Gastrocnemius medialis (tissue), 4 donors: ENCODE measurements around the gene KDM3B. TPM values are rescaled to one million over a fixed set of nuclear protein-coding genes. Genes with fewer than 3 reads are reported as not detected.

ENCODE experiments used
- ATAC-seq, 2 donors: fragments of 150-250 bp; one replicate each; pipeline ENCODE4 v1.9.1; 2016
- DNase-seq, 2 donors: peaks; one replicate each; pipeline ENCODE4 v3.0.0-alpha.2; 2019
- H3K27ac ChIP-seq, 4 donors: fragments of 200-600 bp; sonication (generic); 1 replicate in 1 of 4; 2 replicates in 3 of 4; pipeline ENCODE4 v1.5.1; 2016 to 2018; ENCODE audit warnings: mild to moderate bottlenecking in 2 of 4, moderate library complexity in 1 of 4
- H3K27me3 ChIP-seq, 3 donors: fragments of 200-600 bp; sonication (generic) in 2 of 3; 1 replicate in 1 of 3; 2 replicates in 2 of 3; pipeline versions ENCODE4 v1.5.1 to v1.6.0; 2016 to 2019; ENCODE audit warnings: mild to moderate bottlenecking in 1 of 3, moderate library complexity in 1 of 3
- H3K36me3 ChIP-seq, 2 donors: fragments of 200-600 bp; sonication (generic) in 1 of 2; one replicate each; pipeline ENCODE4 v1.5.1; 2017 to 2018
- H3K4me1 ChIP-seq, 2 donors: fragments of 200-600 bp; sonication (generic) in 1 of 2; one replicate each; pipeline ENCODE4 v1.5.1; 2016 to 2017; ENCODE audit warnings: mild to moderate bottlenecking in 2 of 2
- H3K4me3 ChIP-seq, 4 donors: fragments of 200-600 bp; sonication (generic) in 3 of 4; 1 replicate in 1 of 4; 2 replicates in 3 of 4; pipeline ENCODE4 v1.5.1; 2016 to 2019; ENCODE audit warnings: mild to moderate bottlenecking in 2 of 4
- H3K9me3 ChIP-seq, 3 donors: fragments of 200-600 bp; sonication (generic) in 2 of 3; 1 replicate in 1 of 3; 2 replicates in 2 of 3; pipeline ENCODE4 v1.5.1; 2016 to 2019
- POLR2A ChIP-seq, 2 donors: fragments of 450-650 bp; IDR thresholded peaks; one replicate each; pipeline ENCODE4 v1.6.1; 2017; ENCODE audit warnings: antibody characterized with exemption in 2 of 2, mild to moderate bottlenecking in 2 of 2, moderate library complexity in 2 of 2
- in situ Hi-C, 4 donors: fragments of 200-750 bp; cut with MboI; loops; one replicate each; pipeline versions ENCODE4 v1.15.0 to v1.8.0; 2017; ENCODE audit warnings: low sequenced_read_pairs in 4 of 4
- intact Hi-C: fragments of 100-400 bp; cut with DNase I; formaldehyde crosslinking; loops from one replicate; pipeline ENCODE4 v1.15.1; 2023; ENCODE audit warnings: low total_unique reads
- total RNA-seq, 4 donors: library from RNA; depleted of rRNA; stranded (reverse); fragments of >200 nt; gene quantifications; one replicate each; pipeline versions ENCODE4 v1.1.0 to v1.2.3, GENCODE V29; 2016
- TF ChIP-seq, protein P1 (sequence below), 5 experiments: fragments of 450-650 bp in 3 of 5; fragments of 200-600 bp in 2 of 5; sonication (generic) in 2 of 5; IDR thresholded peaks in 4 of 5; conservative IDR thresholded peaks in 1 of 5; 1 replicate in 4 of 5; 2 replicates in 1 of 5; pipeline ENCODE4 v1.5.1; 2016 to 2019; ENCODE audit warnings: antibody characterized with exemption in 5 of 5, mild to moderate bottlenecking in 3 of 5, moderate library complexity in 3 of 5

Gene KDM3B
- total RNA-seq, 4 donors from 2014 or later: 49.4 to 100 (median 74.2) TPM

DNA sequence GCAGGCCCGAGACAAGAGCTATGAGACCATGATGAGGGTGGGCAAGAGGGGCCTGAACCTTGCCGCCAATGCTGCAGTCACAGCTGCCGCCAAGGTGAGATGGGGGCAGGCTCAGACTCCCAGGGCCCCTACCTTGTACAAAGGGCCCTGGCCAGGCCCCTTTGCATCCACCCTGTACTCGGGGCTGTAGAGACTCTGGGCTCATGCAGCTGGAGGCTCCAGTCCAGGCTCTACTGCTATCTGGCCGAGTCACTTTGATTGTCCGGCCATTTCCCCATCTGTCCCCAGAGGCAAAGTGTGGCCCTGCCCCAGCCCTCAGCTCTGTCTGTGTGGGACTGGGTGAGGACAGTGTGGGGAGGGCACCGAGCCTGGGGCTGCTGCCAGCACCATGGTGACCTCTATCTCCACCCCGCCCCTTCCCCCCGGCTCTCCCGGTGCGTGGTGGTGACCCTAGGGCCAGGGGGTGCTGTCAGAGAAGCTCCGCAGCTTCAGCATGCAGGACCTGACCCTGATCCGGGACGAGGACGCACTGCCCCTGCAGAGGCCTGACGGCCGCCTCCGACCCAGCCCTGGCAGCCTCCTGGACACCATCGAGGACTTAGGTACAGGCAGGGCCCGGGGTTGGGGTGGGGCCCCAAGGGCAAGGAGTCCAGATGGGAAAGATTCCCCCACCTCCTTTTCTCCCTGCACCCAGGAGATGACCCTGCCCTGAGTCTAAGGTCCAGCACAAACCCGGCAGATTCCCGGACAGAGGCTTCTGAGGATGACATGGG lies 92.5 kb downstream of the KDM3B start:
- in situ Hi-C loops (loop anchor here in 2 of 4 donors (5.0 to 10.0 kb wide), 2 partner anchors 57 to 60 kb away; no protein-coding TSS in a partner anchor), intact Hi-C loops (no loop called here)
- H3K9me3 ChIP-seq: no peaks in the 10 kb centered on the region
- no peak overlapping the region for H3K4me3 ChIP-seq
- ATAC-seq (no peak), DNase-seq (no peak)
- H3K27ac ChIP-seq: no peak overlapping the region
- peaks cover 0 to 5% of the 10 kb centered on the region in 2 donors for H3K4me1 ChIP-seq
- H3K36me3 ChIP-seq: no peaks in the 10 kb centered on the region
- no peaks in the 10 kb centered on the region for H3K27me3 ChIP-seq
- no peak for TF ChIP-seq POLR2A (IDR thresholded peaks at IDR 0.05)
- TF ChIP-seq, protein P1, sequence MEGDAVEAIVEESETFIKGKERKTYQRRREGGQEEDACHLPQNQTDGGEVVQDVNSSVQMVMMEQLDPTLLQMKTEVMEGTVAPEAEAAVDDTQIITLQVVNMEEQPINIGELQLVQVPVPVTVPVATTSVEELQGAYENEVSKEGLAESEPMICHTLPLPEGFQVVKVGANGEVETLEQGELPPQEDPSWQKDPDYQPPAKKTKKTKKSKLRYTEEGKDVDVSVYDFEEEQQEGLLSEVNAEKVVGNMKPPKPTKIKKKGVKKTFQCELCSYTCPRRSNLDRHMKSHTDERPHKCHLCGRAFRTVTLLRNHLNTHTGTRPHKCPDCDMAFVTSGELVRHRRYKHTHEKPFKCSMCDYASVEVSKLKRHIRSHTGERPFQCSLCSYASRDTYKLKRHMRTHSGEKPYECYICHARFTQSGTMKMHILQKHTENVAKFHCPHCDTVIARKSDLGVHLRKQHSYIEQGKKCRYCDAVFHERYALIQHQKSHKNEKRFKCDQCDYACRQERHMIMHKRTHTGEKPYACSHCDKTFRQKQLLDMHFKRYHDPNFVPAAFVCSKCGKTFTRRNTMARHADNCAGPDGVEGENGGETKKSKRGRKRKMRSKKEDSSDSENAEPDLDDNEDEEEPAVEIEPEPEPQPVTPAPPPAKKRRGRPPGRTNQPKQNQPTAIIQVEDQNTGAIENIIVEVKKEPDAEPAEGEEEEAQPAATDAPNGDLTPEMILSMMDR (IDR thresholded peaks at IDR 0.05 in 4 of 5, conservative IDR thresholded peaks at IDR 0.05 in 1 of 5): no peak

DNA sequence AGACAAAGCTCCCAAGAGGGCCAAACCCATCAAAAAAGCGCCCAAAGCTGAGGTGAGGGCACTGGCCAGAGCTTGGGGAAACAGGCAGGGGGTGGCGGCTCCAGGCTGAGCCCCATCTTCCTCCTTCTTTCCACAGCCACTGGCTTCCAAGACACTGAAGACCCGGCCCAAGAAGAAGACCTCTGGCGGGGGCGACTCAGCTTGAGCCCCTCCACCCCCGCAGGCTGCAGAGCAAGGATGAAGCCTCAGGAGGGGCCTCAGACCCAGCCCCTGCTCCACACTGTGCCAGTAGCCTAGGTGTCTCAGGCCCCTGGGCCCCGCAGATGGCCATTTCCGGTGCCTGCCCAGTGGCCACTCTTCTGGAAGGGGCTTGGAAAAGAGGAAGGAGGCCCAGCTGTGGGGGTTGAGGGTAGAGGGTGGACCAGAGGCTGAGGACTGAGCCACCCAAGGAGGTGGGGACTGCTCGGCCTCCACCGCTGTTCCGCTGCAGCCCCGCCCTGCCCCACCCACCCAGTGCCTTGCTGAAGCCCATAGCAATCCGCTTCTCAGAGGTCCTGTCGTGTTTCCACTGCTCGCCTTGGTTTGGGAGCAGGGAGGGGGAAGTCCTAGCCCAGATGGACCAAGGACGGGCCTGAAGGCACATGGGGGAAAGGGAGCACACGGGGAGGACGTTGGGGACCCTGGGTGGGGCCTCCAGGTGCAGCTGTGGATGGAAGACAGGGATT lies 93.2 kb downstream of the KDM3B start:
- TF ChIP-seq POLR2A (IDR thresholded peaks at IDR 0.05): no peak
- TF ChIP-seq, protein P1 (IDR thresholded peaks at IDR 0.05 in 4 of 5, conservative IDR thresholded peaks at IDR 0.05 in 1 of 5): no peak
- H3K36me3 ChIP-seq: no peaks in the 10 kb centered on the region
- in situ Hi-C loops: loop anchor here in 2 of 4 donors (5.0 to 10.0 kb wide), 2 partner anchors 57 to 59 kb away; no protein-coding TSS in a partner anchor
- no peak overlapping the region for H3K4me3 ChIP-seq
- no peaks in the 10 kb centered on the region for H3K9me3 ChIP-seq
- ATAC-seq (no peak), DNase-seq (no peak)
- no peaks in the 10 kb centered on the region for H3K27me3 ChIP-seq
- H3K4me1 ChIP-seq: peaks cover 0 to 7% of the 10 kb centered on the region in 2 donors
- H3K27ac ChIP-seq: no peak overlapping the region
- intact Hi-C loops: no loop called here

DNA sequence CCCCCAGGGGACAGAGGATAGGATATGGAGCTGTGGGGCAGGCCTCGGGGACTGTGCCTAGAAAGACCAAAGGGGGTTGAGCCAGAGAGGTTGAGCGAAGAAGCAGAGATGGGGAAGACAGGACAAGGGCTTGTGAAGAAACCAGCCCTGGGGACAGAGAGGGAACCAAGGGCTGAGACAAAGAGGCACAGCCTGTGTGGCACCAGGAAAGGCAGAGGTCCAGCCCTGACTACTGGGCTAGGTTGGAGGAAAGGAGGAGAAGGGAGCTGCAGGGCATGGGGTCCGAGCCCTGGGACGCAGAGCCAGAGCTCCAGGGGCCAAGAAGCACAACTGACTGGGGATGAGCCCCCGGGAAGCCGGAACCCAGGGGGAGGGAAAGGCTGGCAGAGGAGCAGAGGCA lies 95.6 kb downstream of the KDM3B start:
- ATAC-seq: no peak
- TF ChIP-seq, protein P1 (IDR thresholded peaks at IDR 0.05 in 4 of 5, conservative IDR thresholded peaks at IDR 0.05 in 1 of 5): no peak
- no peak for TF ChIP-seq POLR2A (IDR thresholded peaks at IDR 0.05)
- H3K27ac ChIP-seq: no peak overlapping the region
- H3K4me1 ChIP-seq: peaks cover 0 to 7% of the 10 kb centered on the region in 2 donors
- no peaks in the 10 kb centered on the region for H3K9me3 ChIP-seq
- intact Hi-C loops: no loop called here
- H3K4me3 ChIP-seq: no peak overlapping the region
- H3K36me3 ChIP-seq: no peaks in the 10 kb centered on the region
- H3K27me3 ChIP-seq: no peaks in the 10 kb centered on the region
- in situ Hi-C loops: loop anchor here in 2 of 4 donors (5.0 to 10.0 kb wide), 2 partner anchors 54 to 57 kb away; no protein-coding TSS in a partner anchor
- DNase-seq: no peak

DNA sequence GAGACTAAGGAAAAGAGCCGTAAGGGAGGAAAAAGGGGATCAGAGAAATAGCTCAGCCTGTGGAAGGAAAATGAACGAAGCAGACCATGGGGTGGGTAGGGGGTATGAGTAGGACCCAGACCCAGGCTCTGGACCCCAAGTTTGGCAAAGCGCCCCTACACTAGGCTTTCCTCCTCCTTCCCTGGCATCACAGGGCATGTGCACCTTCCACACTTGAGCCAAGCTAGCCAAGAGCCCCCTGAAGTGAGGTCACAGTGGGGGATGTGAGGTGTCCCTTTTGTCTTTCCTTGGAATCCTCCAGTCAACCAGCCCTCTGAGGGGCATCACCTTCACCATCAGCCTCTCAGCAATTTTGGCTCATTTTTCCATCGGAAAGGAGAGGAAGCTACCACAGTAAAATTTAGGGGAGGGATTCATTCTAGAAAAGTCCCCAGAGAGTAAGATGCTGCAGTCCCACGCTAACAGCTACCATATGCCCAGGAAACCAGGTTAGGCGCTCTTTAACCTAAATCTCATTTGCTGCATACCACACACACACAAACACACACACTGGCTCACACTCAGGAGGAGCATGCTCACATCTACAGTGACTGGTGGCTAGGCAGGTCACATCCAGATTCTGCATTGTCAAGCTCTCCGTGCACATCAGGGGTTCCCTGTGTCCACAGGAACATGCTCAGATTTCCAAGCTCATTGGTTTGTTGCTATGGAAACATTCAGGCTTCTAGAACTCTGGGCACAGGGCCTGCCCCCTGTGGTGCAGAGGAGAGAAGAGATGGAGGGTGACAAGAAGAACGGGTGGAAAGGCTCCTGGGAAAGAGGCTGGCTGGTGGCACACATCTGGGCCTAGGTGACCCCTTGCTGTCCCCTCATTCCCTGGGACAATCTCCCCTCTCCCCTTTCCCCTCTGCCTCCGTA lies 96.3 kb downstream of the KDM3B start:
- H3K27ac ChIP-seq: no peak overlapping the region
- intact Hi-C loops: no loop called here
- H3K36me3 ChIP-seq: no peaks in the 10 kb centered on the region
- no peak for ATAC-seq
- peaks cover 0 to 7% of the 10 kb centered on the region in 2 donors for H3K4me1 ChIP-seq
- no peak for DNase-seq
- no peak overlapping the region for H3K4me3 ChIP-seq
- in situ Hi-C loops: loop anchor here in 2 of 4 donors (5.0 to 10.0 kb wide), 2 partner anchors 54 to 56 kb away; no protein-coding TSS in a partner anchor
- no peaks in the 10 kb centered on the region for H3K9me3 ChIP-seq
- TF ChIP-seq POLR2A (IDR thresholded peaks at IDR 0.05): no peak
- TF ChIP-seq, protein P1 (IDR thresholded peaks at IDR 0.05 in 4 of 5, conservative IDR thresholded peaks at IDR 0.05 in 1 of 5): no peak
- no peaks in the 10 kb centered on the region for H3K27me3 ChIP-seq
